Measurements from ENCODE around the gene FBXO39. TPM values are rescaled to one million over a fixed set of nuclear protein-coding genes. Genes with fewer than 3 reads are reported as not detected.
A peak's percentile ranks its signal among the peaks of the same experiment; 100 is the strongest.
"Not testable (repeated sequence)": the region's sequence is repeated elsewhere in the genome, so short reads cannot be mapped to it uniquely, and the experiment has no call there.

The FBXO39 gene
- polyA plus RNA-seq, 4 donors = 0.10 to 0.32 (median 0.12) TPM

DNA sequence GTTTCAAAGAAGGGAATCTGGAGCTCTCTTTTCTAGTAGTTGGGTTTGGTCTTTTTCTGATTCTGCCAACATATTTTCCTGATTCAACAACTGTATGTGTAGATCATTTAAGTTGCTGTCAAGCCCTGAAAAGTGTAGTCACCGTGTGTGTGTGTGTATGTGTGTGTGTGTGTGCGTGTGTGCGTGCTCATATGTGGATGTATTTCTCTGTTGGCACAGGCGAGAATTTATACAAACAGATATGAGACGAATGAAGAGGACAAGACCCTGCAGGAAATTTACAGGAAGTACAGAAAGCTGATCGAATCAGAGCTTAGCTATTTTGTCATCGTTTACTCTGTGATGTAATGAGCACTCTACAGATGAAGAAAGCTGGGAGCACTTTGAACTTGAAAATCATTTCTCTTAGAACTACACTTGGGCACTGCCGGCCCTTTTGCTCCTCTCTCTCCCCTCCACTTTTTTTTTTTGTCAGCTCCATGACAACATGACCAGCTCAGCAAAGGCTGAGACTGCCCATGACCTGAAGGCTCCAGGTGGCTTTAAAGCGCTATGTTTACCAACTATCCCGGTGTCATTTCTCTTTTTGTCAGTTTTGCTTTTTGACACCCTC is 11.2 kb downstream of the FBXO39 start:
- DNase-seq (ENCODE audit: low read depth in 4 of 4, low spot score in 3 of 4) = no peak

GRCh38 chr17:6789146-6789545 is 13.1 kb downstream of the FBXO39 start:
- no peak for DNase-seq (ENCODE audit: low read depth in 4 of 4, low spot score in 3 of 4)

DNA sequence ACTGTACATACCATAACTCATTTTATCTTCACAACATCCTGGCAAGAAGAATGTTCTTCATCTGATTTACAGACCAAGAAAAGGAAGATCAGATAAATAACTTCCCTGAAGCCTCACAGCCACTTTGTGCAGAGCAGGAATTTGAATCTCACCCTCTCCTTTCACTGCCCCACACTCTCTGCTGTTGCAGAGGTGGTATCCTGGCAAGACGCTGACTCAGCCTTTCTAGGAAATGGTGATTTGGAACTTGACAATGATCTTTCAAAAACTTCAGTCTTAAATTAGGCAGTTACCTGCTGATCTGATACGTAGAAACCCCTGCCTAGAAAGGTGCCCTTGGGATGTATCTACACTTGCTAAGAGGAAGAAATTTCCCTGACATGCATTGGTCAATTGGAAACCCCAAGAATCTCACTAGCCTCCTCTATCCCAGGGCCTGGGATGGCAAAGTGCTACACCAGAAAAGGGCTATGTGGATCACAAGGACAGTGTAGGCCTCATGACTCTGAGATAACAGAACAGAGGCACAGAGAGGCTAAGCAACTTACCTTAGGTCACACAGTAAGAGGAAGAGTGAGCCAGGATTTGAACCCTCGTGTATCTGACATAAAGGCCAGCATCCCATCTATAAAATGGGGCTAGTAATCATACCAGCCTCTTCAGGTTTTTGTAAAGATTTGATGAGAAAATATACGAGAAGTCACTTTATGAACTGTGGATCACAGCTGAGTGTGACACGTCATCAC is 17.9 kb downstream of the FBXO39 start:
- DNase-seq (ENCODE audit: low read depth in 4 of 4, low spot score in 3 of 4) = no peak

DNA sequence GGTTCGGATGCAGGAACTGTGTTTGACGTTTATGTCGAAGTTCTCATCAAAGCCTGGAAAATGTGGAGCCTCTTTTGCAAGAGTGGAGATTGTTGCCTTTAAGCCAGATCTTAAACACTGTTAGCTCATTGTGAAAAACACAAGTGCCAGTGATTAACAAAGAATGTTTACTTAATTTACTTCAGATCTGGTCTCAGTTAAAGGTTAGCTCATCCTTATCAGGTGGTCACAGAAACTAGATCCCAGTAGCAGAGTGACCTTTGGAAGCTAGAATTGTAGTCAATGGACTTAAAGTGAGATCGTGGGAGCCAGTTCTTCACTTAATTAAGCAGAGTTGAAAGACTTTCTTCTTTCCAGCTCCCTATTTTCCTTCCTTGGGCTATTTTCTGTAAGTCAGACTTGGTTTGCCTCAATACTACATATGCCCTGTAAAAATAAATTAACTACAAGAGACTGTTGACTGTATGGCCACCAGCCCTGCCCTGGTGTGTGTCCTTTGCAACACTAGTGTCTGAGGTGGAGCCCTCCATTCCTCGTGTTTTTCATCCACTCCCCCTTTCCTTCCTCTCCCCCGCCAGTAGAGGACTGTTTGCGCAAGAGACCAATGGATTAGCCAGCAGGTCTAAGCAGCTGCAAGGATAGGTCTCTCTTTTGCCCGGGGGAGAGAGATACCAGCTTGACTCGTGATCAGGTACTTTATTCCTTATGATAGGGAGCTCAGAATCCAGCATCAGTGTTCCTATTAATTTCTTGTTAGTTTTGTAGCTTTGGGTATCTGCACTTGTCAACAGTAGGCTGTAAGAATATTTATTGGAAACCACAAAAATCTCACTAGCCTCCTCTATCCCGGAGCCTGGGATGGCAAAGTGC is 20.2 kb downstream of the FBXO39 start:
- peak in 1 of 4 donors; percentile 5 for DNase-seq (ENCODE audit: low read depth in 4 of 4, low spot score in 3 of 4)

- DNase-seq (ENCODE audit: low read depth in 4 of 4, low spot score in 3 of 4) = no peak
Observed at GRCh38 chr17:6796887-6797490, 21.0 kb downstream of the FBXO39 start.

DNA sequence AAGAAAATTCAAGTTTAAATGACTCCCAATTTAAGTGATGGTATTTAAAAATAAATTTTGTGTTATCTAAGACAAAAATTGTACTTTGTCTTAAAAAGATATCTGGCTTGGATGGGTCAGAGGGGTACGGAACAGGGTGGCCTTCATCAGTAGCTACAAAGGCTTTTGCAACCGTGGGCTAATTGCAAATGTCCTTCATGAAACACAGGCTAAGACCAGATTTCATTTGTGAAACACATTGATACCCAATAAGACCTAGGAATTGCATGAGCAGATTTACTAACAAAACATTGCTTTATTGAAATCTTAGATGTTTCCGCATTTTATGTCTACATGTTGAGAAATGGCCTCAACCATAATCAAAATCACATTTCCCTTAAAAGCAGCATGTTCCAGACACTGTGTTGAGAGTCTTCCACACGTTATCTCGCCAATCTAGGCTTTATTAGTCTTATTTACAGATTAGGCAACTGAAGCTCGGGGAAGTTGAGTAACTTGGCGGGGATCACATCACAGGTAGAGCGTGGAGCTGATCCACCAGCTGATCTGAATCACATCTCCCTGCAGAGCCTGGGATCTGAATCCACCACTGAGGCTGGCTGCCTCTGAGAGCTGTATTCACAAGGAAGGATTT is 21.8 kb downstream of the FBXO39 start:
- DNase-seq (ENCODE audit: low read depth in 4 of 4, low spot score in 3 of 4) = no peak

DNA sequence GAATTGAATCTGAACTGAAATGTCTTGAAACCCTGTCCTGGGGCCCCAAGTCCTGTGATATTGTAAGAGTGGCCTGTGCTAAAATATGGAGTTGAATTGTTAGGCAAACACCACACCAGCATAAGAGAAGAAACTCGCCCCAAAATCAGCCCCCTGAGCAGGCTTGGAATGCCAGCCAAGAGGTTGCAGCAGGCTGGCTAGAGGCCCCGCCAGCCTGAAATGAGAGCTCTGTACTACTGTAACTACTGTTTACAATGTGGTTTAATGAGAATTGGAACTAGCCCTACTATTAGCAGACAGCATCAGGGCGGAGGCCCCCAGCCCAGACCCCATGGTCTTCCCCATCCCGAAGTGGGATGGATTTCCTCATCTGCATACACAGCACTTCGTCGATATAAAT is 23.7 kb downstream of the FBXO39 start:
- no peak for DNase-seq (ENCODE audit: low read depth in 4 of 4, low spot score in 3 of 4)

DNA sequence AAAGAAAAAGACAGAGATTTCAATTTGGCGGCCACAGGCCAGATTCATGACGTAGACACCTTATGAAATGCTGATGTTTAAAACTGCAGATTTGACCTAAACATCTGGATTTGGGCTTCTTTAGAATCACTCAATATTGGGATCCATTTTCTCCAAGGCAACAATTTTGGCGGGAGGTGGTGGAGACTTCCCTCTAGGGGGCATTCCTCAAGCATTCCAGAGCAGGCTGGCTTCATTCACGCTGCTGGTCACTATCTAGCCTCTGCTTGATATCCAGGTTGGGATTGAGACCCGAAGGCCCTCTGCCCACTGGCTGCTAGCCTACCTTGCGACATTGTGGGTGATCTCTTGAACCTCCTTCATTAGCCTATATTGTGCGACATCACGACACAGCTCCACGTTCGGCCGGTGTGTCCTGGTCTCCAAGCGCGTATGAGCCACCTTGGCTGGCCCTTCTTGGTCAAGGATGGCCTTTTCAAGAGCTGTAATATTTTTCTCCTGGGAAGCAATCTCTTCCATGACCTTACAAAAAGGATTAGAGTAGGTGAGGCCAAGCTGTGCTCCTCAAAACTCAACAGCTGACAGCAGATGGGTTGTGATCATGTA is 24.5 kb downstream of the FBXO39 start:
- no peak for DNase-seq (ENCODE audit: low read depth in 4 of 4, low spot score in 3 of 4)

- no peak for DNase-seq (ENCODE audit: low read depth in 4 of 4, low spot score in 3 of 4)
Observed at GRCh38 chr17:6811510-6811909, 35.5 kb downstream of the FBXO39 start.

- no peak for DNase-seq (ENCODE audit: low read depth in 4 of 4, low spot score in 3 of 4)
Observed at GRCh38 chr17:6812295-6812694, 36.3 kb downstream of the FBXO39 start.

DNA sequence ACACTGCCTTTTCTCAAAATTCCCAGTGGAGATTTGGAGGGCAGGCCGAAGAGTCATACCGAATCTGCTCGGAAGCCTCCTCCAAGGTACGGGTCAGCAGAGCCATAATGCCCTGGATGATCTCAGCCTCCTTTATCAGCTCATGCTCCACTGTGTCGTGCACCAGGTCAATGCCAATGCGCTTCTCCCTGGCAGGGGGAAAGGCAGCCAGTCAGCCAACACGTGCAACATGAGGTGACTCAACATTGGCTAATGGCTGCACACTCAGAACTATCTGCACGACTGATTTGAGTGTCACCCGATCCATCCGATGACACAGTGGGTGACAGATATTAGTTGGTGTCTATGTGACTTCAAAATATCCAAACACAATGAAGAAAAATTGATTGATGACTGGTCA is 39.8 kb downstream of the FBXO39 start:
- no peak for DNase-seq (ENCODE audit: low read depth in 4 of 4, low spot score in 3 of 4)

GRCh38 chr17:6816368-6816767 is 40.4 kb downstream of the FBXO39 start:
- DNase-seq (ENCODE audit: low read depth in 4 of 4, low spot score in 3 of 4) = not testable (repeated sequence)

DNA sequence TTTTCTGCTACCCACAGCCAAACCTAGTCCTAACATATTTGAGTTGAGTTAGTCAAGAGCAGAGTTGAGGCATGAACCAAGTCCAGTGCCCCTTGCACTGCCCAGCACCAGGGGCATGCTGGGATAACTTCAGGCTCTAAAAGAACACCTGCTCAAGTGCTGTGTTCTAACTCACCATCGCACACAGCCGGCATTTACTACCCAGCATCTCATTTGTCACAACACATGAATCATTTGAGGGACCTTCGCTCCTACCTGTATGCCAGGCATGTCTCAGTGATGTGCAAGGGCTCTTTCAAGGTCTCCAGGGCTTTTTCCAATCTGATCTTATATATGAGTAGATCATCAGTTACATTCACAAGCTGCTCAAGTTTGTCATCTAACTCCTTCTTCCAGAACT is 42.9 kb downstream of the FBXO39 start:
- DNase-seq (ENCODE audit: low read depth in 4 of 4, low spot score in 3 of 4) = no peak

GRCh38 chr17:6823011-6823442 is 47.0 kb downstream of the FBXO39 start:
- no peak for DNase-seq (ENCODE audit: low read depth in 4 of 4, low spot score in 3 of 4)

GRCh38 chr17:6830383-6830986 is 54.5 kb downstream of the FBXO39 start:
- no peak for DNase-seq (ENCODE audit: low read depth in 4 of 4, low spot score in 3 of 4)

DNA sequence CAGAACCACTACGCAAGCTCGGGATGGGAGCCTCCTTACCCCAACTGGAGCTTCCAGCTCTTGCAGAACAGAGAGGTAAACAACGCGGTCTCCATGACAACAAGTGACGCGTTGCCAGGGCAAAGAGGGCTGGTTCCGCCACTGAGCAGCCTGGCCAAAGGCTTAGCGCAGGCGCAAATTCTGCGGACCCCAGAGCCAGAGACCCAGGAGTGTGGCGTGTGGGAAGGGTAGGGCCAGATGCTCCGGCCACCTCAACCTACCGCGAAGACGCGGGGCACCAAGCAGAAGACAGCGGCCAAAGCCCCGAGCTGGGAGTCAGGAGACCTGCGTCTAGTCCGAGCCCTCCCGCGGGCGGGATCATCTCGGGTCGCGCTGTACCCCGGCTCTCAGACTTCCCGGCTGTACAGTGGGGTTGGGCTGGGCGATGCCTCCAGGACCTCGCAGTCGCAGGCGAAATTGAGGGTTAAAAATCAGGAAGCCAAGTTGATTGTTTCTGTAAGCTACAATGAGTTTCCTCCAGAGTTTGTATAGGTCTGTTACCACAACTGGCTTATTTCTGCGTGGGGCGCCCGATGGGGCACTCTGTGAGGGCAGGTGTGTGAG is 55.7 kb downstream of the FBXO39 start, which contains the start of gene TEKT1:
TEKT1 (minus strand) TSS at position 69 of the 603 bp plus-strand sequence. CDS start 1,353 bp downstream, outside the sequence.
- peak; percentile 61 to 80 (median 74) for DNase-seq (ENCODE audit: low read depth in 4 of 4, low spot score in 3 of 4)
